Measurements from ENCODE around the gene CYSTM1.
"Not testable (repeated sequence)": the region's sequence is repeated elsewhere in the genome, so short reads cannot be mapped to it uniquely, and the experiment has no call there.

The CYSTM1 gene

GRCh38 chr5:140150201-140150600 lies 24.8 kb upstream of the CYSTM1 start:
- DNase-seq (ENCODE audit: low read depth), result no peak

GRCh38 chr5:140151144-140152021 lies 23.6 kb upstream of the CYSTM1 start:
- DNase-seq (ENCODE audit: low read depth), result no peak

- DNase-seq (ENCODE audit: low read depth), result no peak
Measured at GRCh38 chr5:140152022-140152999, 22.7 kb upstream of the CYSTM1 start.

GRCh38 chr5:140153255-140153654 lies 21.7 kb upstream of the CYSTM1 start:
- DNase-seq (ENCODE audit: low read depth), result no peak

- DNase-seq (ENCODE audit: low read depth), result no peak
Measured at GRCh38 chr5:140153905-140154304, 21.1 kb upstream of the CYSTM1 start.

- DNase-seq (ENCODE audit: low read depth), result not testable (repeated sequence)
Measured at GRCh38 chr5:140154710-140155381, 20.1 kb upstream of the CYSTM1 start.

- DNase-seq (ENCODE audit: low read depth), result peak; percentile 72
Measured at GRCh38 chr5:140157032-140157781, 17.8 kb upstream of the CYSTM1 start.

- DNase-seq (ENCODE audit: low read depth), result no peak
Measured at GRCh38 chr5:140159014-140159927, 15.7 kb upstream of the CYSTM1 start.

- DNase-seq (ENCODE audit: low read depth), result no peak
Measured at GRCh38 chr5:140162275-140162674, 12.7 kb upstream of the CYSTM1 start.

- no peak for DNase-seq (ENCODE audit: low read depth)
Measured at GRCh38 chr5:140162781-140163180, 12.2 kb upstream of the CYSTM1 start.

- DNase-seq (ENCODE audit: low read depth), result no peak
Measured at GRCh38 chr5:140165101-140165922, 9.7 kb upstream of the CYSTM1 start.

- DNase-seq (ENCODE audit: low read depth), result no peak
Measured at GRCh38 chr5:140165923-140166270, 9.1 kb upstream of the CYSTM1 start.

- no peak for DNase-seq (ENCODE audit: low read depth)
Measured at GRCh38 chr5:140166911-140167310, 8.1 kb upstream of the CYSTM1 start.

GRCh38 chr5:140168371-140168770 lies 6.6 kb upstream of the CYSTM1 start:
- no peak for DNase-seq (ENCODE audit: low read depth)

- no peak for DNase-seq (ENCODE audit: low read depth)
Measured at GRCh38 chr5:140169410-140169809, 5.6 kb upstream of the CYSTM1 start.

- DNase-seq (ENCODE audit: low read depth), result no peak
Measured at GRCh38 chr5:140172483-140172882, 2.5 kb upstream of the CYSTM1 start.

GRCh38 chr5:140174014-140174413 lies 974 bp upstream of the CYSTM1 start:
- no peak for DNase-seq (ENCODE audit: low read depth)

- peak; percentile 34 for DNase-seq (ENCODE audit: low read depth)
Measured at GRCh38 chr5:140175367-140176030, 511 bp downstream of the CYSTM1 start.

GRCh38 chr5:140176031-140176387 lies 1.0 kb downstream of the CYSTM1 start:
- no peak for DNase-seq (ENCODE audit: low read depth)

All from stimulated activated CD8-positive, alpha-beta memory T cell treated with anti-CD3 and anti-CD28 coated beads, Interleukin-7, amount 100 ng/mL, for 24 hours (primary cell).